CD4-positive, alpha-beta T cell treated with Interleukin-6 at 100 ng/mL for 8 hours (primary cell): ENCODE data around the gene SMS.

Experiments
- DNase-seq: peaks from one replicate; pipeline ENCODE4 v3.0.0-alpha.2; 2020; ENCODE audit warnings: mixed read lengths, low spot score

The SMS gene

GRCh38 chrX:21982311-21982710, 41.8 kb downstream of the SMS start:
- no peak for DNase-seq

GRCh38 chrX:21985332-21985777, 44.8 kb downstream of the SMS start:
- DNase-seq, result peak; percentile 69

- no peak for DNase-seq
Observed at GRCh38 chrX:21986596-21986995, 46.1 kb downstream of the SMS start.

- no peak for DNase-seq
Observed at GRCh38 chrX:21989384-21989783, 48.9 kb downstream of the SMS start.

GRCh38 chrX:21990832-21991231, 50.3 kb downstream of the SMS start:
- DNase-seq, result no peak

- DNase-seq, result no peak
Observed at GRCh38 chrX:21991504-21991903, 51.0 kb downstream of the SMS start.

GRCh38 chrX:21993265-21993664, 52.8 kb downstream of the SMS start:
- DNase-seq, result no peak

- no peak for DNase-seq
Observed at GRCh38 chrX:21996872-21997455, 56.5 kb downstream of the SMS start.

- DNase-seq, result no peak
Observed at GRCh38 chrX:21998037-21998436, 57.5 kb downstream of the SMS start.

- no peak for DNase-seq
Observed at GRCh38 chrX:22004866-22005265, 64.4 kb downstream of the SMS start.

- DNase-seq, result no peak
Observed at GRCh38 chrX:22012051-22012450, 71.5 kb downstream of the SMS start.

GRCh38 chrX:22012931-22013330, 72.4 kb downstream of the SMS start:
- DNase-seq, result no peak

GRCh38 chrX:22015139-22015750, 74.7 kb downstream of the SMS start:
- DNase-seq, result no peak

GRCh38 chrX:22021751-22022324, 81.3 kb downstream of the SMS start:
- no peak for DNase-seq

- no peak for DNase-seq
Observed at GRCh38 chrX:22024577-22024976, 84.1 kb downstream of the SMS start.

GRCh38 chrX:22025751-22026150, 85.2 kb downstream of the SMS start:
- DNase-seq, result no peak

GRCh38 chrX:22026731-22027130, 86.2 kb downstream of the SMS start:
- no peak for DNase-seq

GRCh38 chrX:22032084-22032483, 91.6 kb downstream of the SMS start, which contains the start of gene PHEX:
PHEX (plus strand) TSS chrX:22032325; CDS start chrX:22033006, 681 bp downstream.
- DNase-seq, result no peak

GRCh38 chrX:22032506-22032905, 92.0 kb downstream of the SMS start:
- DNase-seq, result no peak

- DNase-seq, result no peak
Observed at GRCh38 chrX:22033818-22034217, 93.3 kb downstream of the SMS start.

GRCh38 chrX:22035236-22035635, 94.7 kb downstream of the SMS start:
- DNase-seq, result no peak

- no peak for DNase-seq
Observed at GRCh38 chrX:22037225-22037624, 96.7 kb downstream of the SMS start.

- DNase-seq, result no peak
Observed at GRCh38 chrX:22037911-22038537, 97.5 kb downstream of the SMS start.
